ENCODE data around the gene GP9.
A peak's percentile ranks its signal among the peaks of the same experiment; 100 is the strongest.
"Not testable (repeated sequence)": the region's sequence is repeated elsewhere in the genome, so short reads cannot be mapped to it uniquely, and the experiment has no call there.

GP9 gene

GRCh38 chr3:129081503-129081902 lies 20.9 kb downstream of the GP9 start:
- no peak for DNase-seq

GRCh38 chr3:129082026-129082425 lies 21.4 kb downstream of the GP9 start:
- DNase-seq, result no peak

GRCh38 chr3:129084501-129084900 lies 23.9 kb downstream of the GP9 start:
- no peak for DNase-seq

GRCh38 chr3:129085165-129085715 lies 24.7 kb downstream of the GP9 start:
- DNase-seq, result no peak

- DNase-seq, result no peak
Observed at GRCh38 chr3:129085818-129086217, 25.2 kb downstream of the GP9 start.

- no peak for DNase-seq
Observed at GRCh38 chr3:129087138-129087702, 26.6 kb downstream of the GP9 start.

- peak; percentile 11 for DNase-seq
Observed at GRCh38 chr3:129087904-129088303, 27.3 kb downstream of the GP9 start.

GRCh38 chr3:129088312-129088711 lies 27.7 kb downstream of the GP9 start:
- DNase-seq, result not testable (repeated sequence)

GRCh38 chr3:129095285-129095684 lies 34.7 kb downstream of the GP9 start:
- no peak for DNase-seq

GRCh38 chr3:129100274-129100673 lies 39.7 kb downstream of the GP9 start:
- DNase-seq, result no peak

- DNase-seq, result no peak
Observed at GRCh38 chr3:129101370-129102138, 41.0 kb downstream of the GP9 start.

- DNase-seq, result no peak
Observed at GRCh38 chr3:129103296-129103695, 42.7 kb downstream of the GP9 start.

GRCh38 chr3:129104051-129104450 lies 43.5 kb downstream of the GP9 start:
- no peak for DNase-seq

- no peak for DNase-seq
Observed at GRCh38 chr3:129104498-129105079, 44.0 kb downstream of the GP9 start.

GRCh38 chr3:129105862-129106261 lies 45.3 kb downstream of the GP9 start:
- DNase-seq, result no peak

GRCh38 chr3:129106320-129106719 lies 45.7 kb downstream of the GP9 start:
- DNase-seq, result no peak

- DNase-seq, result no peak
Observed at GRCh38 chr3:129106866-129107565, 46.4 kb downstream of the GP9 start.

GRCh38 chr3:129107793-129108192 lies 47.2 kb downstream of the GP9 start:
- DNase-seq, result no peak

GRCh38 chr3:129111076-129111780 lies 50.6 kb downstream of the GP9 start:
- not testable (repeated sequence) for DNase-seq
